ENCODE measurements around the gene ARG2. TPM values are rescaled to one million over a fixed set of nuclear protein-coding genes. Genes with fewer than 3 reads are reported as not detected.

Gene ARG2
- total RNA-seq, 1 experiment from 2014 or later = 35.2 TPM

DNA sequence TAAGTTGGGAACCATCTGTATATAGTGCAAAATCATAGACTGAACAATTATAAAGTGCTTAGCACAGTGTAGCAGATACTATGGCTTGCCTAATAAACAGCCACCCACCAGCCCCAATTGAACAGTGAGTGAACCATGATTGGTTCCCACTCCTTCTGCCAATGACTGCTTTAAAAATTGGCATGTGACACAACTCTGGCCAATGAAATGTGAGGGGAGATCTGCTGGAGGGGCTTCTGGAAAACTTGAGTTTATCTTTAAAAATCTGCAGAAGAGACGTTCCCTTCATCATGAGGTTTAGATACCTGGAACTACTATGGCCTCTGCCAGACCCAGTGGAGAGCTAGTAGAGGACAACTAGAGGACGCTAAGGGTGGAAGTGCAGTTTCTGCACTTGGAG, 24.3 kb upstream of the ARG2 start:
- H3K4ac ChIP-seq (ENCODE audit: low read depth, low read length) = no peak overlapping the region
- H3K14ac ChIP-seq (ENCODE audit: insufficient read depth, low read length) = no peak overlapping the region
- H3K27me3 ChIP-seq (ENCODE audit: insufficient read depth, low read length) = peaks cover 2% of the 10 kb centered on the region; the same call in 1 of the 2 replicates
- no peak overlapping the region for H2BK12ac ChIP-seq (ENCODE audit: insufficient read length, low read depth, low read length)
- peaks cover 17% of the 10 kb centered on the region for H3K27me3 Mint-ChIP-seq (ENCODE audit: low read depth)
- H3K18ac ChIP-seq (ENCODE audit: insufficient read length, low read depth, low read length) = no peak overlapping the region
- no peaks in the 10 kb centered on the region for H3K9me3 ChIP-seq (ENCODE audit: control insufficient read depth, low read depth, low read length)
- H2BK120ac ChIP-seq (ENCODE audit: low read depth, low read length, poor library complexity, severe bottlenecking) = no peak overlapping the region
- H4K5ac ChIP-seq (ENCODE audit: insufficient read length, low read depth, low read length) = no peak overlapping the region
- H3K36me3 Mint-ChIP-seq (ENCODE audit: insufficient read depth in 1 of 3, low read depth in 3 of 3) = peaks cover 0 to 17% (median 2%) of the 10 kb centered on the region in 3 experiments; a peak in 3 of 7 replicates
- H3K9me3 Mint-ChIP-seq = no peaks in the 10 kb centered on the region; a peak in 1 of 5 replicates
- no peaks in the 10 kb centered on the region for H3K79me2 ChIP-seq (ENCODE audit: insufficient read depth, low read length)
- no peak overlapping the region for H3T11ph ChIP-seq (ENCODE audit: low read length)
- no peak overlapping the region for H2AK5ac ChIP-seq (ENCODE audit: insufficient read length, low read length)
- no peak overlapping the region for H3K27ac ChIP-seq (ENCODE audit: insufficient read length, low read depth, low read length)
- no peak overlapping the region for H3K23ac ChIP-seq (ENCODE audit: insufficient read length, low read depth, low read length)
- no peak overlapping the region for H3K27ac Mint-ChIP-seq
- peaks cover 10% of the 10 kb centered on the region in 2 experiments for H3K4me1 Mint-ChIP-seq
- no peak overlapping the region for H4K91ac ChIP-seq (ENCODE audit: insufficient read length, low read depth, low read length)
- no peaks in the 10 kb centered on the region for H4K20me1 ChIP-seq (ENCODE audit: control insufficient read depth, insufficient read depth, insufficient read length)
- H3K79me1 ChIP-seq (ENCODE audit: insufficient read depth, low read depth, low read length, poor library complexity, severe bottlenecking) = no peaks in the 10 kb centered on the region
- H3K4me1 ChIP-seq (ENCODE audit: insufficient read depth, low read length) = no peaks in the 10 kb centered on the region
- no peak overlapping the region for H2BK15ac ChIP-seq (ENCODE audit: low read depth, low read length)
- TF ChIP-seq, protein P1, sequence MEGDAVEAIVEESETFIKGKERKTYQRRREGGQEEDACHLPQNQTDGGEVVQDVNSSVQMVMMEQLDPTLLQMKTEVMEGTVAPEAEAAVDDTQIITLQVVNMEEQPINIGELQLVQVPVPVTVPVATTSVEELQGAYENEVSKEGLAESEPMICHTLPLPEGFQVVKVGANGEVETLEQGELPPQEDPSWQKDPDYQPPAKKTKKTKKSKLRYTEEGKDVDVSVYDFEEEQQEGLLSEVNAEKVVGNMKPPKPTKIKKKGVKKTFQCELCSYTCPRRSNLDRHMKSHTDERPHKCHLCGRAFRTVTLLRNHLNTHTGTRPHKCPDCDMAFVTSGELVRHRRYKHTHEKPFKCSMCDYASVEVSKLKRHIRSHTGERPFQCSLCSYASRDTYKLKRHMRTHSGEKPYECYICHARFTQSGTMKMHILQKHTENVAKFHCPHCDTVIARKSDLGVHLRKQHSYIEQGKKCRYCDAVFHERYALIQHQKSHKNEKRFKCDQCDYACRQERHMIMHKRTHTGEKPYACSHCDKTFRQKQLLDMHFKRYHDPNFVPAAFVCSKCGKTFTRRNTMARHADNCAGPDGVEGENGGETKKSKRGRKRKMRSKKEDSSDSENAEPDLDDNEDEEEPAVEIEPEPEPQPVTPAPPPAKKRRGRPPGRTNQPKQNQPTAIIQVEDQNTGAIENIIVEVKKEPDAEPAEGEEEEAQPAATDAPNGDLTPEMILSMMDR (conservative IDR thresholded peaks at IDR 0.05) = no peak
- no peak overlapping the region for H2AFZ ChIP-seq (ENCODE audit: low read length)
- WGBS (ENCODE audit: extremely low coverage, insufficient read length, low lambda C conversion rate) = no CpG with 5 or more reads among the region's 2 CpGs
- no peak overlapping the region for H2BK5ac ChIP-seq (ENCODE audit: insufficient read length, low read length)
- no peak overlapping the region for H2BK20ac ChIP-seq (ENCODE audit: low read depth, low read length, poor library complexity, severe bottlenecking)
- H3K4me2 ChIP-seq (ENCODE audit: insufficient read depth, insufficient read length, low read length) = no peak overlapping the region
- no peak overlapping the region for H3K9ac ChIP-seq (ENCODE audit: extremely low read depth, insufficient read length, low read length)
- H3K56ac ChIP-seq (ENCODE audit: insufficient read length, low read depth, low read length) = no peak overlapping the region
- H3K4me3 Mint-ChIP-seq = no peak overlapping the region
- no peak for DNase-seq
- no peak overlapping the region for H4K8ac ChIP-seq (replicated peaks; ENCODE audit: insufficient read length, low read depth, low read length)
- H3K23me2 ChIP-seq (ENCODE audit: insufficient read length, low read depth, low read length, poor library complexity, severe bottlenecking) = peaks cover 9% of the 10 kb centered on the region
